Fibroblast of lung (primary cell): ENCODE results near the gene TPM2.

Experiments
- EZH2 ChIP-seq: IDR thresholded peaks from 2 replicates; pipeline ENCODE4 v1.5.1; 2012; ENCODE audit warnings: low read length, control low read depth, mild to moderate bottlenecking; ENCODE audit errors: missing control alignments
- TF ChIP-seq, protein P1 (sequence below), 2 donors: IDR thresholded peaks in 1 of 2; conservative IDR thresholded peaks in 1 of 2; 1 replicate in 1 of 2; 2 replicates in 1 of 2; pipeline ENCODE4 v1.5.1; 2011 to 2012; ENCODE audit warnings: low read length in 2 of 2, control low read depth in 1 of 2, inconsistent platforms in 1 of 2, low read depth in 1 of 2, mild to moderate bottlenecking in 1 of 2

- TF ChIP-seq, protein P1, sequence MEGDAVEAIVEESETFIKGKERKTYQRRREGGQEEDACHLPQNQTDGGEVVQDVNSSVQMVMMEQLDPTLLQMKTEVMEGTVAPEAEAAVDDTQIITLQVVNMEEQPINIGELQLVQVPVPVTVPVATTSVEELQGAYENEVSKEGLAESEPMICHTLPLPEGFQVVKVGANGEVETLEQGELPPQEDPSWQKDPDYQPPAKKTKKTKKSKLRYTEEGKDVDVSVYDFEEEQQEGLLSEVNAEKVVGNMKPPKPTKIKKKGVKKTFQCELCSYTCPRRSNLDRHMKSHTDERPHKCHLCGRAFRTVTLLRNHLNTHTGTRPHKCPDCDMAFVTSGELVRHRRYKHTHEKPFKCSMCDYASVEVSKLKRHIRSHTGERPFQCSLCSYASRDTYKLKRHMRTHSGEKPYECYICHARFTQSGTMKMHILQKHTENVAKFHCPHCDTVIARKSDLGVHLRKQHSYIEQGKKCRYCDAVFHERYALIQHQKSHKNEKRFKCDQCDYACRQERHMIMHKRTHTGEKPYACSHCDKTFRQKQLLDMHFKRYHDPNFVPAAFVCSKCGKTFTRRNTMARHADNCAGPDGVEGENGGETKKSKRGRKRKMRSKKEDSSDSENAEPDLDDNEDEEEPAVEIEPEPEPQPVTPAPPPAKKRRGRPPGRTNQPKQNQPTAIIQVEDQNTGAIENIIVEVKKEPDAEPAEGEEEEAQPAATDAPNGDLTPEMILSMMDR (conservative IDR thresholded peaks at IDR 0.05 in 1 of 2, IDR thresholded peaks at IDR 0.05 in 1 of 2; ENCODE audit: low read depth in 1 of 2, low read length in 2 of 2), result peak; percentile 33 to 36
- TF ChIP-seq EZH2, result no peak
Measured at GRCh38 chr9:35658137-35658967, 31.4 kb downstream of the TPM2 start, which contains the start of gene CCDC107.
